ENCODE measurements around the gene NALCN.

- TF ChIP-seq CTCF (IDR thresholded peaks at IDR 0.05) (no peak), POLR2A (IDR thresholded peaks at IDR 0.05) (no peak)
Measured at GRCh38 chr13:101140936-101141335, 275.4 kb downstream of the NALCN start.
